Urothelium cell line (cell line): ENCODE measurements around the gene LRRC59.

Experiments
- DNase-seq: peaks from one replicate; pipeline ENCODE4 v3.0.0; 2011; ENCODE audit warnings: low spot score, mixed read lengths
- FAIRE-seq: peaks from 2 replicates; lab custom pipeline; 2011; peaks lifted over from hg19 to GRCh38; lab: Jason Lieb, UNC

The LRRC59 gene

DNA sequence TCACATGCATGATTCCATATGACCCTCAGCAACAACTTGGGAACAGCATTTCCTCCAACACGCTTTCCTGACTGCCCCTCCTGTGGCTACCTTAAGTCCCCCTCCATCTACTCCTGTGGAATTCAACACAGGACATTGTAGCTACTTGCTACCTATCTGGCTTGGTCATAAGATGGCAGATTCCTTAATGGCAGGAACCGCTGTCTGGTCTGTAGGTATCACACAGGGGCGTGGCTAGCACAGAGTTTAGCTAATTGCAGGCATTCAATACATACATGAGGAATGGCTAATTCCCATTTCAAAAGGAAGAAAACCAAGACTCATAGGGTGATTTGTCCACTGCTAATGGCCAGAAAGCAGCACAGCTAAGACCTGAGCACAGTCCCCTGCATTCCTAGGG lies 8.6 kb downstream of the LRRC59 start:
- no peak for DNase-seq
- no peak for FAIRE-seq

DNA sequence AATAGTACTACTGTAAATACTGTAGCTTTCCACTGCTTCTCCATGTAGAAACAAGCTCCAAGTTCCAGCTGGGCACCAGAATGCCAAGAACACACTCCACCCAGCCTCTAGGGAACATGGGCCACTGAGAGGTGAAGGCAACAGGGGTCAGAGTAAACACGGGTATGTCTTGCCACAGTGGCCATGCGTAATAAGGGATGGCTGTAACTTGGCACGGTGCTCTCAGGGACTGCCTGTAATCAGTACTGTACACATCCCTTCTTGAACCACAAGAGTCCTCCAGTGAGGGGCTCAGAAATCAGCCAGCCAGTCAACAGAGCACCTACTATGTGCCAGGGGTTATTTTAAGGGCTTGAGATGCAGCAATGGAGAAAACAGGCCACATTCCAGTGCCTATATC lies 10.8 kb downstream of the LRRC59 start:
- DNase-seq: no peak
- no peak for FAIRE-seq

DNA sequence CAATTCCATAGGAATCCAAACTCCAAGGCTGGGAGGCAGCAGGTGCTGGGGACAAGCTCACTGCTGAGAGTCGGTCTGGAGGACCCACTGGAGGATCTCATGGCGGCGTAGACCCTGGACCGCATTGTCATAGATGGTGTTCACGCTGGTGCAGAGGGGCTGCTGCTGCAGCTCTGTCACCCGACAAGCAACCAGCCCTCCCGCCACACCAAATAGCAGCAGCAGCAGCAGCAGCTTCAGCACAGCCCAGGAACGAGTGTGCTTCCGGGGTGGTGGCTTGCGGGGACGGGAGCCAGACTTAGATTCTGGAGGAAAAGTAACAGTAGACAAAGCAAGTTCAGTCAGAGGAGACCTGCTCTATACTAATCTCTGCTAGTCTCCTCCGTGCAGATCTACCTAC lies 14.4 kb downstream of the LRRC59 start:
- FAIRE-seq (no peak), DNase-seq (no peak)

DNA sequence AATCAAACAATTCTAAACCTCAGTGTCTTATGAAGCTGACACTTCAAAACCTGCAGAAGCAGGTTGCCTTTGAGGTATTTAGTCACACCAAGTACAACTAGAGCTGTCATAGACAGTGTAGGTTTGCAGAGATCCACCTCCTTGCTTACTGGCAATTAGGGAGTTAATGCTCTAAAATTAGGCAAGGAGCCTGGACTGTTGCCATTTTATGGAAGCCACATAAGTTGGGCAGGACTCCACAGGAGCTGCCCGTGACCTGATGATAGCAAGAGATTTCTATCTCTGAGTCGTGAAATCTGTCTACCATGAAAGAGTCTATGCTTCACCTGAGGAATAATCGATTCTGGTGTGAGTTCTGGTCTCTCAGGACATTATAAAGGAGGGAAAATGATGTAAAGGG lies 15.4 kb downstream of the LRRC59 start:
- DNase-seq: no peak
- no peak for FAIRE-seq

DNA sequence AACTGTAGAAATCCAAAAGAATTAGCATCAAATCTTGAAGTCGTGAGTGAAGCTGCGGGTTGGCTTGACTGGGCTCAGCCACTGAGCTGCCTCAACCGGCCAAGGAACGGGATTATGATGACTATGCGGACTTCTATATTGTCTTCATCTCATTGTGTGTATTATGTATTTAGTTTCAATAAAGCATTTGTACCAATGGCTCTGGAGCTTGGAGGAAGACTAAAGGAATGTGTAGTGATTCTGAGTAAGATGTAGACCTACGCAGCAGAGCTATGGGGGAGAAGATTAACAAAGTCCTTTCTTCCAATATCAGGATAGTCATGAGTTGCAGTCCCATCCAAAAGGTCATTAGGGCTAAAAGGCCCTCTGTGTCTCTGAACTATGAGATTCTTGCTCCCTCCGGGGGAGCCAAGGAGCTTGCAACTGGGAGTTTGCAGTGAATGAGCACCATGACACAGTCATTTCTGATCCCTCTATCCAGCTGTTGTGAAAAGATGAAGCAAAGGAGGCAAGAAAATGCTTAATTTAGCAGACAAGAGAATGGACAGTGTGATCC lies 16.0 kb downstream of the LRRC59 start:
- FAIRE-seq (no peak), DNase-seq (no peak)

DNA sequence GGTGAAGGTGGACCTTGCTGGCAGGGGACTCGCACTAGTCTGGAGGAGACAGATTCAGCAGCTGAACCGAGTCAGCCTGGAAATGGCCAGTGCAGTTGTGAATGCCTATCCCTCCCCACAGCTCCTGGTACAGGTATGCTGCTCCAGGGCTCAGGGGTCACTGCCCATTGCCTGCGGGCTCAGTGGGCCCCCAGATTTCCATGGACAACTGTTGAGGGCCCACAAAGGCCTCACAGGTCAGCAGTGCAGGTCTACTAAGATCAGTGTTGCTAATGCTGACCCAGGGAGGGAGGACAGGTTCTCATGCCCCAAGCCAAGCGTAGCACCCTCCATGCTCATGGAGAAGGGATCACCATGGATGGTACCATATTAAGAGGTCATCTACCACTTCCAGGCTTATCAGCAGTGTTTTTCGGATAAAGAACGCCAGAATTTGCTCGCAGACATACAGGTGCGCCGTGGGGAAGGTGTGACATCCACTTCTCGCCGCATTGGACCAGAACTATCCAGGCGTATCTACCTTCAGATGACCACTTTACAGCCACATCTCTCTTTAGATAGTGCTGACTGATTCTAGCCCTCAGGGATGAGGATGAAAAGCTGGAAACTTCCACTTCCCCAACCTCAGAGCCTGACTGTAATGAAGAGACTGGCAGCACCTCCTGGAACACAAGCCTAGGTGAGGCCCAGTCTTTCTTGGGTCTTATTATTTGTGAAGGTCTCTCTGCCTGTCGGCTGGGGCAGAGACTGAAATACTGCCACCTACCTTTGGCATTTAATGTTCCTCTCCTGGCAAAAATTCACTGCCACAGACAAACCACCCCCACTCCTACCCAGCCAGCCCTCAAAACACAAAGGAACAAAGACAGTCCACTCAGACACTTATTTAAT lies 16.7 kb downstream of the LRRC59 start:
- FAIRE-seq (no peak), DNase-seq (no peak)

DNA sequence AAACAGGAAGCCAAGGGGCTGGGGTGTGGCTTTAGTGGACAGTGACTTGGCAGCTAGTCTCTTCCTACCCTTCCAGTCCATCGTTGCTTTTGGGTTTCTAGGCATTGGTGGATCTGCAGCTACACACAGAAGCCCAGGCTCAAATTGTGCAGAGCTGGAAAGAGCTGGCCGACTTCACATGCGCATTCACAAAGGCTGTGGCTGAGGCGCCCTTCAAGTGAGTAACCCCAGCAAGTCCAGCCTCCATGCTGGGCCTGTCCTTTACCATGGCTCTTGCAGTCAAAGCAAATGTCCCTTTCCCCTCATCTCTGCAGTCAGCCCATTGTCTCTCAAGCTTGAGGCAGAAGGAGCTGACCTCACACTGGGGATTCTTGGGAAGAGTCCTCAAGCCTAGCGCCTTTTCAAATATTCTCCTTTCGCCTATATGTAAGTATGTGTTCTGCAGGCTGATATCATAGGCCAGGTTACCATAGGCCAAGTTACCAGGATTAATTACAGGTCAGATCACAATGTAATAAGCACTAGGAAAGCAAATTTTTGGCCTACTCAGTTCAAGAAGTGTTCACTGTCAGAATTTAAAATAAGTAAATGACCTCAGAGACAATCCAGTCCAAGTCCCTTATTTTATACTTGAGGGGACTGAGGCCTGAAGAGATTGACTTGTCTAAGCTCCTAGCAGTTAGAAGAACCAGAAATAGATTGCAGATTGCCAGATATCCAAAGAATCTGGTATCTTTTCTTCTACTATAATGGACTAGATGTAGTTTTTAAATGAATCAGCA lies 17.8 kb downstream of the LRRC59 start:
- FAIRE-seq (no peak), DNase-seq (no peak)

DNA sequence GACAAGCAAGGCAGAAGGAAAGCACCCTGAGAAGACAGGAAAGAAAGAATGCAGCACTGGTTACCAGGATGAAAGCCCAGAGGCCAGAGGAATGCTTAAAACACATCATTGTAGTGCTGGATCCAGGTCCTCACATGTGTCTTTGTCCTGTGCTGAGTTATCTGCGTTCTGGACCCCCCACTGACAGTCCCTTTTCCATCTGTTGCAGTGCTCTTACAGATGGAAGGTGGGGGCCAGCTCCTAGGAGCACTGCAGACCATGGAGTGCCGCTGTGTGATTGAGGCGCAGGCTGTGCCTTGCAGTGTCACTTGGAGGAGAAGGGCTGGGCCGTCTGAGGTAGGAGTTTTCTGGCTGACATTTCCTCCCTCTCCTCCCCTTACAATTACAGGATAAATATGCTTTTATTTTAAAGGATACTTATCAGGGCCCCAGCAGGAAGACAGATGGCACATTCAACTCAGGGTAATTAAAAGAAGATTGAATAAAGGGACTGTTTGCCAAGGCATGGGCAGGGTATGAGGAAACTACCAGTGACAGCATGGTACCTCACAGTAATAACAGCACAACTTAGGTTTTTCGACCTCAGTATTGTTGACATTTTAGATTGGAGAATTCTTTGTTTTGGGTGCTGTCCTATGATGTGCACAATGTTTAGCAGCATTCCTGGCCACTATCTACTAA lies 21.3 kb downstream of the LRRC59 start:
- DNase-seq (no peak), FAIRE-seq (no peak)

DNA sequence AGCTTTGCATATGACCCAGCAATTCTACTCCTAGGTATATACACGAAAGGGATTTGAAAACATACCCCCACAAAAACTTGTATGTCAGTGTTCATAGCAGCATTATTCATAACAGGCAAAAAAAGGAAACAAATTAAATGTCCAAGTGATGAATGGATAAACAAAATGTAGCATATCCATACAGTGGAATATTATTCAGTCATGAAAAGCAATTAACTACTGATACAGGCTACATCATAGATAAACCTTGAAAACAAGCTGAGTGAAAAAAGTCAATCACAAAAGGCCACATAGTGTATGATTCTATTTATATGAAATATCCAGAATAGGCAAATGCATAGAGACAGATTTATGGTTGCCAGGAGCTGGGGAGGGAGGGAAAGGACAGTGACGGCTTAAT lies 23.6 kb downstream of the LRRC59 start:
- FAIRE-seq (no peak), DNase-seq (no peak)

DNA sequence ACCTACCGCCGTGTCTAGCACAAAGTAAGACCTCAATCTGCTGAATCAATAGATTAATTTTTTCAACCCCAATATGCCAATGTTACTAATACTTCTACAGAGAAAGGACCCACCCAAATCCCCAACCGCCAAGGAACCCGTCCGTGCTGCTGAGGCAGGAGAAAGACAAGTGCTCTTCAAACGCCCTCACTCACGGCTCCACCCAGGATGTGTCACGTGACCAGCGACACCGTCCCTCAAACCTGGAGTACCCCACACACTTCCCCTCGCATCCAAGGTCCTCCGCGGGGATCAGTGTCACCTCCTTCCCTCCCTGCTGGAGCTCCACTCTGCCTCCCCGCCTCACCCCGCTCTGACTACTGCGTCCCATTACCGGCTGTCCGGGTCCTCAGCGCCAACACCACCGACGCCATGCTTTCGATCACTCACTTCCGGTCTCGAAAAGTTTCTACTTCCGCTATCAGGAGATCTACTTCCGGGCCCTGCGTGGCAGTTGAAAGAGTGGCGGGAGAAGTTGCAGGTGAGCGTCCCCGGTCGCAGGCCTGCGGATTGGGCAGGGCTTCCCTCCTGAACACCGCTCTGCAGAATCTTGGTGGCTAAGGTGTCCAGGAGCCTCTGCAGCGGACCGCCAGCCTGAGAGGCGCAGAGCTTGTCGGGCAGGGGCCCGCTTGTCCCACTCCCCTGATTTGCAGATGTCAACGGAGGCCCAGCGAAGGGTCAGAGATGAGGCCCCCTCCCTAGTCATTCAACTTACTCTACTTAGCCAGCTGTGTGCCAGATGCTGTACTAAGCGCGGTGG lies 24.4 kb downstream of the LRRC59 start, which contains the start of the genes EME1 and MRPL27:
EME1 (plus strand) TSS at position 472 of the 799 bp plus-strand sequence. CDS start 1,980 bp downstream, outside the sequence.
MRPL27 (minus strand) TSS at position 427 of the 799 bp plus-strand sequence; CDS start at position 413, 14 bp downstream.
- peak; percentile 91 for FAIRE-seq
- peak; percentile 94 for DNase-seq

DNA sequence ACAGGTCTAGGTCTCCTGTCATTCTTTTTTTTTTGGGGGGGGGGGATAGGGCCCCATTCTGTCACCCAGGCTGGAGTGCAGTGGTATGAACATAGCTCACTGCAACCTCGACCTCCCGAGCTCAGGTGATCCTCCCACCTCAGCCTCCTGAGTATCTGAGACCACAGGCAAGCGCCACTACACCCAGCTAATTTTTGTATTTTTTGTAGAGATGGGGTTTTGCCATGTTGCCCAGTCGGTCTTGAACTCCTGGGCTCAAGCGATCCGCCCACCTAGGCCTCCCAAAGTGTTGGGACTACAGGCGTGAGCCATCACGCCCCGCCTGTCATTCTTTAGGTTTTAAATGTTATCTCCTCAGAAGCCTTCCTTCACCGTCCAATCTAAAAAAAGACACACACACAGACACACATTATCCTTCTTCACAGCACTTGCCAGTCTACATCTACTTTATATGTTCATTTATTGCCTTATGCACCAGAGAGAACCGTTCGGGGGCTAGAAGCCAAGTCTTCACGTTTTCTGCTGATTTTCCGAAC lies 25.0 kb downstream of the LRRC59 start:
- no peak for DNase-seq
- FAIRE-seq: no peak

DNA sequence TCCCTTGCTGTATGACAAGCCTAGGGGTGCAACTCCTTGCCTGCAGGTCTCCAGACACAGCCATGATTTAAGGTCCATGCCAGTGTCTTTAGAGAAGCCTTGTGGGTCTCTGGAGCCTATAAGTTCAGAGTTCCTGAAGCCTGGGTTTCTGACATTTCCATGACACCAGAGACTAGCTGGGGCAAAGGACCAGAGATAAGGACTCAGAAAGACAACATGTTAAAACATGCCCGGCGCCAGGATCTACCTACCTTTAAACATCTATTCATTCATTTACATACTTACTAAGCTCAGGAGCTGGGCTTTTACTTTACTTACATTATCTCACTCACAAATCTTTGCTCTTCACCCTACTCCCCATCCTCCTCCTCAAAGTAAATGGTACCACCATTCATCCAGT lies 25.8 kb downstream of the LRRC59 start:
- FAIRE-seq (no peak), DNase-seq (no peak)

DNA sequence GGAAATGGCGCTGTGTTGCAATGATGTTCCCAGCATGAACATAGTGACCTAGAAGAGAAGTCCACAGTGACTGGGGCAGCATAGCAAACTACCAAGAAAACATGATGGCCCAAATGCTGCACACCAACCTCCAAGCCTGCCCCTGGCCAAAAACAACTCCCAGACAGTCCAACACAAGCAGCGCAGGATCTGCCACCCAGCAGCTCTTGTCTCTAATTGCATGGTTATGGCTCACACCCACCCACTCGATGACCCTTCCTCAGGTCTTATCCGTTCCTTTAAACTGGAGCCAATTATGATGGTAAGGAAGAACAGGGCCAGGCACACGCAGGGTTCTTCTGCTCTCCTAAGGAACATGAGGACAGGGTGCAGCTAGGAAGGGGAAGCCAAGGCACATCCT lies 27.3 kb downstream of the LRRC59 start:
- no peak for DNase-seq
- no peak for FAIRE-seq

DNA sequence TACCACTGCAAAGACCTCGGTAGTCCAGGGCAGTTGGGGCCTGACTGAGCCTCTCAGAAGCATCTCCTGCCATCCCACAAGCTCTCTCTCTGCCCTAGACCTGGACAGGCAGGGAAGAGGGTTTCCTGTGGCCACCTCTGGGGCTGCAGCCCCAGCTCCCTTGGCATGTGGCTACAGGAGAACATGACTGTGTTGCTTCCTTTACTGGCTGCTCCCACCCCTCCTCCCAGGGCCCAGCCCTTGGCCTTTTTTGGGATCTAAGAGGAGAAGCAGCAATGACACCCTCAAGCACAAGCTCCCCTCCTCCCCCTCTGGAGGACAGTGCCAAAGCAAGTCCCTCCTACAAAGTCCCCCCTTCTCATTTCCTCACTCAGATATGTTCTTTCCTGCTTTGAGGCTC lies 29.9 kb downstream of the LRRC59 start:
- DNase-seq: no peak
- FAIRE-seq: no peak

DNA sequence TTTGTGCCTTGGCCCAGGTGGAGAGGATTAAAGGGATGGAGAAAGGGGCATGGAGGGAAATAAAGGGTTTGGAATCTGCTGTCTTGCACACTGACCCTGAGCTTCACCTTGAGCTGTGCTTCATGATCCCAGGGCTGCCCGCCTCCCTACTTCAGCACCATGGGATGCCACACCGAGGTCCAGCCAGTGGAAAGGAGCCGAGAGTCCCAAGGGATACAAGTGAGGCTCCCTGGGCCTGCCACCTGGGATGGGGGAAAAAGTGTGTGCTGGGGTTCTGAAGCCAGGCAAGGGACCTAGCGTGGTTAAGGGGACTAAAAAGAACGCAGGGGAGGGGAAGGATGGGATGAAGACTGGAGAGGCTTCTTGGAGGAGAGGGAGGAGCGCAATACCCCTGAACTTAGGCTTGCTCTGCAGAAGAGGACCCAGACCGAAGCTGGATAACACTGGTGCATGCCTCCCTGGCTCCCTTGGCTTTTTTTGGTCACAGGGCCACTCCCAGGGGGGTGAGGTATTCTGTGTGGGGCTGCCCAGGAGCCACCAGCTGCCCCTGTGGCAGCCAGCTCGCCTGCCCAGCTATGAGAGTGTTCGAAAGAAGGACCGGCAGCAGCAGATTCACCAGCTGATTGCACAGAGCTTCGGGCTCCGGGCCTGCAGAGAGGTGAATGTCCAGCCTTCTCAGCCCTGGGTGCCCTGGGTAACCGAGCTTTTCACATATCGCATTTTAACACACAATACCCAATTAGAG lies 31.5 kb downstream of the LRRC59 start:
- DNase-seq (no peak), FAIRE-seq (no peak)

DNA sequence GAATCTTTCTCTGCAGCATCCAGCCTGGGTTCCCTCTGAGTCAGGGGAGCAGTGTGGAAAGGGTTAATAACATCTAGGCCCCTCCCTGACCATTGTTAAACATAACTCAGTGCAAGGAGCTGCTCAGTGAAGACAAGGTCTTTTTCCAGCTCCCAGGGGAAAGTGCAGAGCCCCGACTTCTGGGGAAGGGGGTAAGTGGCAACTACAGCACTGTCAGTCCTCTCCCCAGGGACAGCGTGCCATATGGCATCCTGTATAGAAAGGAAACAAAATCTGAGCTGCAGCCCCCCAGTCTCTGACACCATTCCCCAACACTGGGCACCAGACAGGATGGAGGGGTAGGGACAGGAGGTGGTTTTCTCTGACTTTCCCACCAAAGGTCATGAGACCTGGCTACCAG lies 32.2 kb downstream of the LRRC59 start:
- DNase-seq: no peak
- no peak for FAIRE-seq

DNA sequence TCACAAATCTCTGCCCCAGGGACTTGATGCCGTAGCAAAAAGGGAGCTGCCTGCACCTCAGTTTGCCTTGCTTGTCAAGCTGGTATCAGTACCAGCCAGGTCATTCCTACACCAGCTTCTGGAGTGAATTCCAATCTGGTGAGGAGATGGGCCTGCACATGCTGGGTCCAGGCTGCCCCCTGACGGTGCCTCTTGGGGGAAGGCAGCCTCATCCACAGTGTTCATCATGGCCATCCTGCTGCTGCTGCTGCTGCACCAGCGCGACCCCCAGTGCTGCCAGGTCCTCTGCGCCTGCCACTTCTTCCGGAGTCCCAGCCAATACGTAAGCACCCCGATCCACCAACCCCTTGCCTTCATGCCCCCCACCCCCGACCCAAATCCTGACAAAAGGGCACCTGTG lies 32.6 kb downstream of the LRRC59 start:
- no peak for DNase-seq
- no peak for FAIRE-seq

DNA sequence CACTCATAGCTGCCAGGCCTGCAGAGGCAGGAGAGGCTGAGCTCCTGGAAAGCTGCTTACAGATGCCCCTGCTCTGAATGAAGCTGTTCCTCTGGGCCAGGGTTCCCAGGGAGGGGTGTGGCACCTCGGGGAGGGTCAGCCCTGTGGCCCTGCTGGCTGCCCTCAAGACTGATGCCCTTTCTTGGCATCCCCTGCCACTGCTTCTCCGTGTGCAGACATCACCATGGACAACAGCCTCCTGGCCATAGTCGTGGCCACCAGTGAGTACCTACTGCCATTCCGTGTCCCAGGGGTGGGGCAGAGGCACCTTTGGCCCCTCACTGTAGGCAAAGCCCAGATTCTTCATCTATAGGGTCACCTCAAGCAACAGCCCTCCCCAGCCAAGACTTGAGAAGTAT lies 33.3 kb downstream of the LRRC59 start:
- FAIRE-seq: no peak
- DNase-seq: no peak
